ENCODE results near the gene SIPA1L3.

GRCh38 chr19:37986048-37986750 lies 79.2 kb downstream of the SIPA1L3 start:
- no peak for TF ChIP-seq REST (IDR thresholded peaks at IDR 0.05; ENCODE audit: insufficient read depth in 1 of 2, low read depth in 2 of 2, low read length in 1 of 2)
- TF ChIP-seq CTCF (IDR thresholded peaks at IDR 0.05): no peak
- TF ChIP-seq POLR2AphosphoS5 (IDR thresholded peaks at IDR 0.05; ENCODE audit: low read depth, low read length): no peak

All from Panc1 (cell line).